Heart right ventricle (tissue), 16 donors: ENCODE data around the gene KRT24. TPM values are rescaled to one million over a fixed set of nuclear protein-coding genes. Genes with fewer than 3 reads are reported as not detected.

Source experiments
- ATAC-seq, 8 donors: fragments of 200-7000 bp; cut with Tn5 transposase; one replicate each; pipeline ENCODE4 v1.9.1; 2020; ENCODE audit warnings: mild to moderate bottlenecking in 8 of 8, moderate library complexity in 8 of 8, moderate number of reproducible peaks in 1 of 8
- DNase-seq, 2 donors: peaks; one replicate each; pipeline ENCODE4 v3.0.0-alpha.2; 2020
- H3K27ac ChIP-seq, 10 donors: fragments of 200-600 bp; sonication (generic) in 2 of 10; one replicate each; pipeline versions ENCODE4 v1.5.0 to v1.8.0; 2020 to 2022; ENCODE audit warnings: mild to moderate bottlenecking in 3 of 10
- H3K27me3 ChIP-seq, 7 donors: fragments of 200-600 bp; one replicate each; pipeline ENCODE4 v1.8.0; 2021 to 2022; ENCODE audit warnings: mild to moderate bottlenecking in 2 of 7
- H3K36me3 ChIP-seq, 9 donors: fragments of 200-600 bp; sonication (generic) in 1 of 9; one replicate each; pipeline versions ENCODE4 v1.5.0 to v1.8.0; 2020 to 2022; ENCODE audit warnings: mild to moderate bottlenecking in 2 of 9
- H3K4me1 ChIP-seq, 9 donors: fragments of 200-600 bp; sonication (generic) in 1 of 9; one replicate each; pipeline versions ENCODE4 v1.5.0 to v1.8.0; 2020 to 2022; ENCODE audit warnings: mild to moderate bottlenecking in 4 of 9
- H3K4me3 ChIP-seq, 10 donors: fragments of 200-600 bp; sonication (generic) in 2 of 10; one replicate each; pipeline versions ENCODE4 v1.5.0 to v1.8.0; 2020 to 2022; ENCODE audit warnings: mild to moderate bottlenecking in 7 of 10, moderate library complexity in 2 of 10
- H3K9me3 ChIP-seq, 11 donors: fragments of 200-600 bp in 10 of 11; sonication (generic) in 2 of 11; one replicate each; pipeline versions ENCODE4 v1.5.0 to v1.8.0; 2013 to 2022; ENCODE audit warnings: mild to moderate bottlenecking in 2 of 11, control low read depth in 1 of 11, moderate library complexity in 1 of 11
- CTCF ChIP-seq, 9 donors: fragments of 200-600 bp; sonication (generic) in 2 of 9; IDR thresholded peaks; one replicate each; pipeline versions ENCODE4 v1.5.0 to v1.8.0; 2021 to 2022; ENCODE audit warnings: antibody characterized with exemption in 9 of 9, mild to moderate bottlenecking in 5 of 9, moderate library complexity in 1 of 9
- WGBS, 2 donors: extraction: QIAGEN DNeasy Blood & Tissue Kit; methylation state at CpG; one replicate each; pipeline ENCODE4 v1.1.7; 2013; ENCODE audit warnings: inconsistent platforms in 1 of 2; 5-methylcytosine and 5-hydroxymethylcytosine counted together
- intact Hi-C, 10 donors: fragments of 100-400 bp; cut with DNase I; formaldehyde crosslinking; loops; one replicate each; pipeline versions ENCODE4 v1.11.1 to v1.14.2; 2022
- polyA plus RNA-seq, 2 donors: library from polyadenylated mRNA; stranded (reverse); fragments of 200-250 nt; gene quantifications; one replicate each; pipeline ENCODE4 v1.2.3, GENCODE V29; 2013
- total RNA-seq, 10 donors: library from RNA; stranded (reverse); fragmentation: NEBNext Ultra II Directional in 3 of 10; extraction: Animal tissue kit (Norgen Biotek cat#: 25700) in 3 of 10; gene quantifications; one replicate each; pipeline versions ENCODE4 v1.2.1 to v1.2.4, GENCODE V29; 2021 to 2023
- donor health status: Arrhythmogenic right ventricular cardiomyopathy.
- donor health status: ischemic (EF 13 %, LVEDD 7.1; RV severe dilation, severe dysfunction).
- donor health status: healthy with polysubstance abuse.
- donor health status: DM: no; HTN: yes; CAD: no.
- donor health status: DM: no; HTN: no; CAD: no.
- donor health status: ischemic (EF 25% LVEDD 6.9; RV normal size, moderate dysfunction).
- donor health status: ischemic (EF 25% LVEDD 5.7; RV mildly dilated, moderate dysfunction).
- donor health status: healthy.
- donor health status: DM: yes; HTN: yes; CAD: no.
- donor health status: Ischemic cardiomyopathy.
- donor health status: ischemic (EF 35%, LVEDD 5.7; RV mildly dilated, moderate dysfunction).
- donor health status: nonischemic (EF 11% LVEDD 7.7; RV severe dilation, severe dysfunction).
- donor health status: DM: yes; HTN: yes; CAD: no.
- donor health status: PGD.
- donor health status: ischemic (EF 29% LVEDD 5.4; RV normal size, mild dysfunction).
- donor health status: nonischemic (EF 23%, LVEDD 6.1; RV moderate dilation, normal function).

KRT24 gene
- total and polyA plus RNA-seq, 12 donors = not detected

- intact Hi-C loops = loop anchor here in 2 of 10 donors (5.0 kb wide), 2 partner anchors 105 to 110 kb away; no protein-coding TSS in a partner anchor
Measured at GRCh38 chr17:40726919-40727318, 23.4 kb upstream of the KRT24 start.

GRCh38 chr17:40724656-40725055 is 21.1 kb upstream of the KRT24 start:
- intact Hi-C loops = loop anchor here in 2 of 10 donors (5.0 kb wide), 2 partner anchors 102 to 107 kb away; no protein-coding TSS in a partner anchor
- H3K36me3 ChIP-seq = no peaks in the 10 kb centered on the region
- H3K9me3 ChIP-seq = no peaks in the 10 kb centered on the region
- H3K27me3 ChIP-seq = peaks cover 0 to 29% (median 9%) of the 10 kb centered on the region in 7 donors
- no peaks in the 10 kb centered on the region for H3K4me1 ChIP-seq
- DNase-seq (no peak), ATAC-seq (no peak)
- TF ChIP-seq CTCF (IDR thresholded peaks at IDR 0.05) = no peak
- no peak overlapping the region for H3K27ac ChIP-seq
- H3K4me3 ChIP-seq = no peak overlapping the region
- WGBS, 2 donors = 55 to 58% methylated on average over 1 of the region's 1 CpG

More at GRCh38 chr17:40726919-40727318, 23.4 kb upstream of the KRT24 start:
- Histone ChIP-seq H3K36me3 (no peaks in the 10 kb centered on the region), H3K9me3 (no peaks in the 10 kb centered on the region), H3K4me1 (no peaks in the 10 kb centered on the region), H3K4me3 (no peak overlapping the region), H3K27ac (no peak overlapping the region), H3K27me3 (peaks cover 0 to 49% (median 12%) of the 10 kb centered on the region in 7 donors)
- no peak for DNase-seq
- WGBS, 2 donors = 60 to 65% methylated on average over 2 of the region's 2 CpGs
- TF ChIP-seq CTCF (IDR thresholded peaks at IDR 0.05) = peak in 5 of 9 donors; percentile 12 to 39 (median 25)
- no peak for ATAC-seq

GRCh38 chr17:40722241-40722640 is 18.7 kb upstream of the KRT24 start:
- H3K27ac ChIP-seq = no peak overlapping the region
- ATAC-seq (no peak), DNase-seq (no peak)
- intact Hi-C loops = no loop called here
- H3K9me3 ChIP-seq = no peaks in the 10 kb centered on the region
- peaks cover 0 to 40% (median 9%) of the 10 kb centered on the region in 7 donors for H3K27me3 ChIP-seq
- 55 to 65% methylated on average over 1 of the region's 1 CpG for WGBS, 2 donors
- no peak overlapping the region for H3K4me3 ChIP-seq
- no peak for TF ChIP-seq CTCF (IDR thresholded peaks at IDR 0.05)
- H3K36me3 ChIP-seq = no peaks in the 10 kb centered on the region
- no peaks in the 10 kb centered on the region for H3K4me1 ChIP-seq

GRCh38 chr17:40720899-40721298 is 17.3 kb upstream of the KRT24 start:
- no peak for DNase-seq
- no peak overlapping the region for H3K27ac ChIP-seq
- H3K36me3 ChIP-seq = no peaks in the 10 kb centered on the region
- H3K4me1 ChIP-seq = no peaks in the 10 kb centered on the region
- no peak for ATAC-seq
- intact Hi-C loops = no loop called here
- WGBS, 2 donors = 70 to 71% methylated on average over 2 of the region's 2 CpGs
- H3K9me3 ChIP-seq = no peaks in the 10 kb centered on the region
- H3K4me3 ChIP-seq = no peak overlapping the region
- H3K27me3 ChIP-seq = peaks cover 0 to 39% (median 9%) of the 10 kb centered on the region in 7 donors
- TF ChIP-seq CTCF (IDR thresholded peaks at IDR 0.05) = no peak
